K562 (cell line): ENCODE results near the gene VANGL1. TPM values are rescaled to one million over a fixed set of nuclear protein-coding genes. Genes with fewer than 3 reads are reported as not detected.

Experiments used
- ATAC-seq: fragments of 200-7000 bp; cut with Tn5 transposase; 3 replicates; pipeline ENCODE4 v1.9.1; 2020; ENCODE audit warnings: moderate library complexity
- BruUV-seq: library from RNA; stranded (reverse); fragments of 400-500 nt; replicated peaks from 2 replicates; lab custom pipeline; 2021; lab: Mats Ljungman, UMichigan
- CTCF ChIA-PET: fragments of 300-600 bp; formaldehyde crosslinking; extraction: SDS; loops from one replicate; lab custom pipeline; 2021; ENCODE audit warnings: low intra/inter-chr PET ratio; lab: Yijun Ruan, JAX
- POLR2A ChIA-PET: fragments of 300-600, 350-650 bp; sonication (Branson Sonifier 250); formaldehyde crosslinking; extraction: SDS; loops from one replicate; lab custom pipeline; 2021; ENCODE audit warnings: antibody characterized with exemption, inconsistent platforms; lab: Yijun Ruan, JAX
- DNase-seq, 4 experiments: peaks; one replicate each; pipeline versions ENCODE4 v3.0.0 to v3.0.0-alpha.2; 2011 to 2018; ENCODE audit warnings: low spot score in 3 of 4, mixed read lengths in 3 of 4; ENCODE audit errors: extremely low read depth in 1 of 4
- FAIRE-seq: peaks from 2 replicates; lab custom pipeline; 2011; peaks lifted over from hg19 to GRCh38; lab: Jason Lieb, UNC
- H2AFZ ChIP-seq: 2 replicates; pipeline ENCODE4 v1.6.0; 2011; ENCODE audit warnings: low read depth, low read length, control low read depth, inconsistent platforms
- H3K27ac ChIP-seq: fragments of 200-600 bp; 3 replicates; pipeline ENCODE4 v1.8.0; 2011; ENCODE audit warnings: low read depth, mild to moderate bottlenecking, control low read depth, inconsistent platforms, low read length, moderate library complexity, mixed read lengths; ENCODE audit errors: extremely low read depth
- H3K27me3 ChIP-seq, 2 experiments: fragments of 300-600 bp in 1 of 2; 2 replicates in 1 of 2; 3 replicates in 1 of 2; pipeline versions ENCODE4 v1.6.0 to v1.8.0; 2011; ENCODE audit warnings: inconsistent platforms in 2 of 2, low read length in 2 of 2, mild to moderate bottlenecking in 1 of 2, mixed read lengths in 1 of 2, moderate library complexity in 1 of 2; ENCODE audit not compliant: control insufficient read depth in 2 of 2, insufficient read depth in 2 of 2
- H3K36me3 ChIP-seq: fragments of 300-600 bp; 3 replicates; pipeline ENCODE4 v1.8.0; 2011; ENCODE audit warnings: mild to moderate bottlenecking, low read length, inconsistent platforms; ENCODE audit not compliant: control insufficient read depth, insufficient read depth
- H3K4me1 ChIP-seq, 2 experiments: fragments of 200-600 bp in 1 of 2; replicated peaks in 1 of 2; 2 replicates in 1 of 2; 3 replicates in 1 of 2; pipeline versions ENCODE4 v1.5.1 to v1.8.0; 2011; ENCODE audit warnings: inconsistent platforms in 2 of 2, low read length in 2 of 2, mild to moderate bottlenecking in 1 of 2, mixed read lengths in 1 of 2, moderate library complexity in 1 of 2; ENCODE audit not compliant: control insufficient read depth in 2 of 2, insufficient read depth in 2 of 2
- H3K4me2 ChIP-seq: 2 replicates; pipeline ENCODE4 v1.6.1; 2011; ENCODE audit warnings: low read length, control low read depth, inconsistent platforms, mixed read lengths; ENCODE audit not compliant: insufficient read depth
- H3K4me3 ChIP-seq: fragments of 200-600 bp; sonication (generic), shearing (Covaris generic); 2 replicates; pipeline ENCODE4 v1.5.1; 2016; ENCODE audit warnings: control low read depth, inconsistent platforms
- H3K79me2 ChIP-seq: fragments of 200-600 bp; 3 replicates; pipeline ENCODE4 v1.8.0; 2011; ENCODE audit warnings: low read length, inconsistent platforms; ENCODE audit not compliant: control insufficient read depth, insufficient read depth
- H3K9ac ChIP-seq, 2 experiments: 2 replicates each; pipeline versions ENCODE4 v1.6.0 to v1.6.1; 2011; ENCODE audit warnings: low read depth in 2 of 2, low read length in 2 of 2, control low read depth in 1 of 2, inconsistent platforms in 1 of 2, mild to moderate bottlenecking in 1 of 2, mixed read lengths in 1 of 2; ENCODE audit not compliant: insufficient read depth in 1 of 2
- H3K9me1 ChIP-seq: one replicate; pipeline ENCODE4 v1.6.0; 2011; ENCODE audit warnings: inconsistent platforms, mild to moderate bottlenecking, low read length, moderate library complexity; ENCODE audit not compliant: control insufficient read depth, insufficient read depth
- H3K9me3 ChIP-seq: replicated peaks from 2 replicates; pipeline ENCODE4 v1.5.1; 2011; ENCODE audit warnings: low read depth, low read length, inconsistent platforms; ENCODE audit not compliant: control insufficient read depth, insufficient read depth
- H4K20me1 ChIP-seq: replicated peaks from 2 replicates; pipeline ENCODE4 v1.6.1; 2011; ENCODE audit warnings: low read length, inconsistent platforms, mixed read lengths; ENCODE audit not compliant: control insufficient read depth, insufficient read depth
- CTCF ChIP-seq, 3 experiments: IDR thresholded peaks in 2 of 3; conservative IDR thresholded peaks in 1 of 3; 2 replicates each; pipeline ENCODE4 v1.5.1; 2011 to 2012; ENCODE audit warnings: low read length in 3 of 3, mild to moderate bottlenecking in 3 of 3, control low read depth in 2 of 3, improper control_type of control experiment in 1 of 3, inconsistent platforms in 1 of 3, low read depth in 1 of 3, mixed read lengths in 1 of 3, moderate library complexity in 1 of 3; ENCODE audit not compliant: insufficient read depth in 2 of 3
- HINFP ChIP-seq: fragments of 450-650 bp; conservative IDR thresholded peaks from 2 replicates; pipeline ENCODE4 v1.6.1; 2016; ENCODE audit warnings: missing genetic modification characterization, low read depth, mild to moderate bottlenecking, control low read depth, missing compliant biosample characterization
- HMG20B ChIP-seq: fragments of 250-450 bp; sonication (Bioruptor Pico); IDR thresholded peaks from 2 replicates; pipeline ENCODE4 v1.5.0; 2021; ENCODE audit warnings: mild to moderate bottlenecking
- KAT8 ChIP-seq: fragments of 450-650 bp; IDR thresholded peaks from 2 replicates; pipeline ENCODE4 v1.6.1; 2016; ENCODE audit warnings: low read depth, mild to moderate bottlenecking
- MAZ ChIP-seq, 2 experiments: fragments of 450-650 bp in 1 of 2; sonication (generic) in 1 of 2; formaldehyde crosslinking; IDR thresholded peaks in 1 of 2; conservative IDR thresholded peaks in 1 of 2; 2 replicates each; pipeline versions ENCODE4 v1.4.0 to v1.5.0; 2020; ENCODE audit warnings: mild to moderate bottlenecking in 1 of 2, missing genetic modification reagents in 1 of 2
- MYBL2 ChIP-seq, 2 experiments: fragments of 450-650 bp in 1 of 2; sonication (generic) in 1 of 2; formaldehyde crosslinking in 1 of 2; IDR thresholded peaks; 2 replicates each; pipeline versions ENCODE4 v1.6.1 to v1.8.1; 2017 to 2022; ENCODE audit warnings: borderline replicate concordance in 1 of 2, inconsistent platforms in 1 of 2, low read depth in 1 of 2, mild to moderate bottlenecking in 1 of 2, missing genetic modification reagents in 1 of 2, moderate library complexity in 1 of 2
- RAD21 ChIP-seq, 2 experiments: fragments of 250-450 bp in 1 of 2; fragments of 450-650 bp in 1 of 2; sonication (Bioruptor Pico) in 1 of 2; formaldehyde crosslinking in 1 of 2; IDR thresholded peaks in 1 of 2; conservative IDR thresholded peaks in 1 of 2; 2 replicates each; pipeline versions ENCODE4 v1.4.0 to v1.8.0; 2020 to 2022; ENCODE audit warnings: mild to moderate bottlenecking in 2 of 2, moderate library complexity in 1 of 2
- RFX5 ChIP-seq: IDR thresholded peaks from 2 replicates; pipeline ENCODE4 v1.6.1; 2011; ENCODE audit warnings: low read depth, mild to moderate bottlenecking, improper control_type of control experiment, low read length
- SRSF7 ChIP-seq: fragments of 200-400 bp; formaldehyde crosslinking; optimal IDR thresholded peaks from 2 replicates; pipeline ENCODE3; 2017; ENCODE audit warnings: mild to moderate bottlenecking, low read depth, low read length
- TEAD2 ChIP-seq: fragments of 450-650 bp; IDR thresholded peaks from 2 replicates; pipeline ENCODE4 v1.6.1; 2016; ENCODE audit warnings: missing genetic modification characterization, control low read depth, missing compliant biosample characterization
- TFE3 ChIP-seq: fragments of 450-650 bp; formaldehyde crosslinking; IDR thresholded peaks from 2 replicates; pipeline ENCODE4 v1.4.0; 2020; ENCODE audit warnings: mild to moderate bottlenecking, mixed read lengths
- THRA ChIP-seq: fragments of 450-650 bp; IDR thresholded peaks from 2 replicates; pipeline ENCODE4 v1.6.1; 2017; ENCODE audit warnings: mild to moderate bottlenecking, moderate library complexity
- ZFX ChIP-seq: sonication (generic); formaldehyde crosslinking; IDR thresholded peaks from 2 replicates; pipeline ENCODE4 v1.8.0; 2022; ENCODE audit warnings: mild to moderate bottlenecking, missing genetic modification reagents, moderate library complexity
- ZNF511 ChIP-seq: sonication (generic); formaldehyde crosslinking; IDR thresholded peaks from 2 replicates; pipeline ENCODE4 v1.8.0; 2022; ENCODE audit warnings: mild to moderate bottlenecking, missing genetic modification reagents
- whole genome bisulfite sequencing: fragments of 100-300 bp; shearing (Covaris generic); methylation state at CpG from one replicate; pipeline ENCODE4 v1.1.6; 2016; ENCODE audit warnings: low coverage, mixed read lengths; ENCODE audit not compliant: insufficient coverage; ENCODE audit errors: missing lambda C conversion rate; 5-methylcytosine and 5-hydroxymethylcytosine counted together
- in situ Hi-C: fragments of 300-500 bp; cut with MboI; formaldehyde crosslinking; loops from 4 replicates; pipeline ENCODE4 v1.15.0; 2018; ENCODE audit warnings: inconsistent platforms, mixed read lengths
- intact Hi-C: fragments of 100-400 bp; cut with micrococcal nuclease; formaldehyde crosslinking; loops from 2 replicates; pipeline ENCODE4 v1.14.2; 2022
- polyA plus RNA-seq, 8 experiments: library from polyadenylated mRNA; depleted of rRNA in 4 of 8; stranded (reverse) in 5 of 8; unstranded in 3 of 8; fragments of >200 nt; fragmentation: Nextera tagmentation in 2 of 8; fragmentation: Illumina TruSeq in 1 of 8; extraction: Ambion mirVana in 2 of 8; extraction: Trizol in 1 of 8; gene quantifications; 2 replicates each; pipeline versions ENCODE4 v1.2.1 to v1.2.3, GENCODE V29; 2011 to 2014; ENCODE audit warnings: inconsistent platforms in 1 of 8, missing spikeins in 1 of 8
- total RNA-seq, 7 experiments: library from RNA; depleted of rRNA in 6 of 7; stranded (reverse); fragments of >200 nt in 6 of 7; fragmentation: Illumina TruSeq in 2 of 7; extraction: Trizol in 2 of 7; gene quantifications; 2 replicates each; pipeline versions ENCODE4 v1.2.1 to v1.2.3, GENCODE V29; 2011 to 2021; ENCODE audit warnings: low replicate concordance in 1 of 7

Gene VANGL1
- total and polyA plus RNA-seq, 9 of the 15 experiments (the other 6 are each of a cell fraction or from before 2014, with no cell fraction given), result 0.90 to 12.8 (median 9.6) TPM

GRCh38 chr1:115719285-115719684 lies 77.5 kb downstream of the VANGL1 start:
- in situ Hi-C loops, result loop anchor here (10.0 kb wide), 1 partner anchor 256 kb away; the partner anchor contains the start of gene SLC22A15
- BruUV-seq, result no TSS peak
- no peaks in the 10 kb centered on the region for H3K79me2 ChIP-seq
- H2AFZ ChIP-seq, result no peak overlapping the region
- H3K9me3 ChIP-seq, result no peaks in the 10 kb centered on the region
- H3K4me1 ChIP-seq, result no peaks in the 10 kb centered on the region
- no peak overlapping the region for H3K27ac ChIP-seq
- ATAC-seq (no peak), DNase-seq (no peak), FAIRE-seq (no peak)
- ChIA-PET POLR2A (interaction anchor here (0.7 kb wide), 1 partner anchor 9 kb away, joined by 5 read pairs; no protein-coding TSS in a partner anchor), CTCF (no interaction called here)
- no peaks in the 10 kb centered on the region for H3K36me3 ChIP-seq
- intact Hi-C loops, result no loop called here
- 2% methylated on average over 7 of the region's 7 CpGs for WGBS
- H4K20me1 ChIP-seq, result no peaks in the 10 kb centered on the region; the same call in 1 of the 2 replicates
- H3K9me1 ChIP-seq, result no peaks in the 10 kb centered on the region
- no peak overlapping the region for H3K9ac ChIP-seq
- H3K27me3 ChIP-seq, result peaks cover 25 to 27% of the 10 kb centered on the region in 2 experiments
- H3K4me2 ChIP-seq, result no peak overlapping the region
- H3K4me3 ChIP-seq, result no peak overlapping the region
- TF ChIP-seq MAZ (CRISPR knock-in tag; conservative IDR thresholded peaks at IDR 0.05 in 1 of 2, IDR thresholded peaks at IDR 0.05 in 1 of 2) (no peak), ZNF511 (CRISPR knock-in tag) (no peak), RAD21 (CRISPR knock-in tag; conservative IDR thresholded peaks at IDR 0.05 in 1 of 2, IDR thresholded peaks at IDR 0.05 in 1 of 2) (no peak), KAT8 (no peak), THRA (no peak), CTCF (IDR thresholded peaks at IDR 0.05 in 2 of 3, conservative IDR thresholded peaks at IDR 0.05 in 1 of 3; ENCODE audit: insufficient read depth in 2 of 3, low read depth in 1 of 3, low read length in 3 of 3) (no peak), HINFP (tag) (no peak), SRSF7 (no peak), MYBL2 (IDR thresholded peaks at IDR 0.05; ENCODE audit: low read depth) (no peak), MYBL2 (CRISPR knock-in tag; IDR thresholded peaks at IDR 0.05; ENCODE audit: borderline replicate concordance) (no peak), HMG20B (CRISPR knock-in tag) (no peak), ZFX (CRISPR knock-in tag) (no peak), TFE3 (CRISPR knock-in tag) (no peak), TEAD2 (no peak), RFX5 (no peak)
